HG03571 (cell line): Measurements from ENCODE around the gene RFPL2.
"Not testable (repeated sequence)": the region's sequence is repeated elsewhere in the genome, so short reads cannot be mapped to it uniquely, and the experiment has no call there.

Experiments used
- ATAC-seq: cut with Tn5 transposase; IDR thresholded peaks from one replicate; pipeline ENCODE4 v1.9.1; 2021; ENCODE audit not compliant: unreplicated experiment

The RFPL2 gene

GRCh38 chr22:32206774-32207758 is 2.2 kb upstream of the RFPL2 start:
- ATAC-seq = no peak

DNA sequence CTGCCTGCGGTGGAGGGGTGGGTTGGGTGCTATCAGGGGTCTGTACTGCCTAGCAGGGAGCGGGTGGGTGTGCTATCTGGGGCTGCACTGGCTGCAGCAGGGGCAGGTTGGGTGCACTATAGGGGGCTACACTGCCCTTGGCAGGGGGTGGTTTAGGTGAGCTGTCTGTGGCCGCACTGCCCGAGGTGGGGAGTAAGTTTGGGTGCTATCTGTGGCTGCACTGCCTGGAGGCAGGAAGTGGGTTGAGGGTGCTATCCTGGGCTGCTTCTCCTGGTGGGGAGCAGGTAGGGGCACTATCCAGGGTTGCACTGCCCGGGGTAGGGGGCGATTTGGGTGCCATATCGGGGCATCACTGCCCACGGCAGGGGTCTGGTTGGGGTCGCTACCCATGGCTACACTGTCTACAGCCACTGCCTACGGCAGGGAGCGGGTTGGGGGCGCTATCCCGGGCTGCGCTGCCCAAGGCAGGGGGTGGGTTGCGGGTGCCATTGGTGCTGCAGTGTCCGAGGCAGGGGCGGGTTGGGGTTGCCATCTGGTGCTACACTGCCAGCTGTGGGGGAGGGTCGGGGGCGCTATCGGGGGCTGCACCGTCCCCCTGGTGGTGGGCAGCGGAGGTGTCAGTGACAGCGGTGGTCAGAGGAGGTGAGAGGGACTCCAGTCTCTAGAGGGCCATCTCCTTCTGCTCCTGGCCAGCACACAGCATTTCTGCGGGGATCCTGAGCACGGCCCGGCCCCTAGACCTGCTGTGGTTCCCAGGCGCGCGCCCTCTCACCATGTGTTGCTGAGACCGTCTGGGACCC is 1.3 kb upstream of the RFPL2 start:
- no peak for ATAC-seq

DNA sequence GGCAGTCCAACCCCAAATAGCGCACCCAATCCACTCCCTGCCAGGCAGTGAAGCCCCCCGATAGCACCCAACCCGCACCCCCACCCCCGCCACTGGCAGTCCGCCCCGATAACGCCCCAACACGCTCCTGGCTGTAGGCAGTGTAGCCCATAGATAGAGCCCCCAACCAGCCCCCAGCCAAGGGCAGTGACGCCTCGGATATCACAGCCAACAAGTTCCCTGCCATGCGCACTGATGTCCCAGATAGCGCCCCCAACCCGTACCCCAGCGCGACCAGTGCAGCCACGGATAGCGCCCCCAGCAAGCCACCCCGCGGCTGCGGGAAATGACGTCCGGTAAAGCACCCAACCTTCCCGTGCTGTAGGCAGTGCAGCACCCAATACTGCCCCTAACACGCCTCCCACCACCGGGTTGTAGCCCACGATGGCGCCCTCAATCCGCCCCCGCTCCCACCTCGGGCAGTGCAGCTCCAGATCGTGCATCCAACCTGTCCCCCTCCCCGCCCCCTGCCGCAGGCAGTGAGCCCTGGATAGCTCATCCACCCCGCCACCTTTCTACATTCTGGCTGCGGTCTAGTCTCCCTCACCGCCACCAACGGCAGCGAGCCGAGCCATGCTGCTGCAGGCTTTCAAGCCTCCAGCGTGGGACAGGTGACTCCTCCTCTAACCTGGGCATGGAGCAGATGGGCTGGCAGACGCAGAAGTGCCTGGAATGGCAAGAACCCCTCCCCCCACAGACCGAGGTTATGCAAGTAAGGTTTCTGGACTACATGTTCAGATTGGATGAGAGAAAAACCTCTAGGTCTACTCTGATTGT is 625 bp downstream of the RFPL2 start:
- ATAC-seq = no peak

GRCh38 chr22:32203181-32204039 is 1.5 kb downstream of the RFPL2 start:
- no peak for ATAC-seq

DNA sequence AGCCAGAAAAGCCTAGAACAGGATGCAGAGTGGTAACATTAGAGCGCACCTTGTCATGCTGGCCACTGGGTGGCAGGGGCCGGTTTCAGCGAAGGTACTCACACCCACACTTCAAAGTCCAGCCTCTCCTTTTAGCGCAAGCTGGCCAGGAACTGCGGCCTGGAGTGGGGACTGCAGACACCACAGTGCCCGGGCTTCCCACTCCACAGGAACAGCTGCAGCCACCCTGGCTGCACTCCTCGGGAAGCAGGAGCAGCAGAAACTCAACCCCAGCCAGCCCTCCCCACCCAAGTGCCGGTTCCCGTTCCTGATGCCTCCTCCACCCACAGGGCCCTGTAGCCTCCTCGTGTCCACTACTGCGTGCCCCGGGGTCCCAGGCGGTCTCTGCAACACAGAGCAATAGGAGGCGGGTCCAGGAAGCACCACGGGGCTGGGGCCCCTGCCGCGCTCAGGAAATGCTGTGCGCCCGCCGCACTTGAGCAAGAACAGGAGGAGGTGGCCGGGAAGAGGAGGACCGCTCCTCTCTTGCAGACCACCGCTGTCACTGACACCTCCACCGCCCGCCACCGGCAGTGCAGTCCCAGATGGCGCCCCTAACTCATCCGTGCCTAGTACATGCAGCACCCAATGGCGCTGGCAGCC is 2.2 kb downstream of the RFPL2 start:
- no peak for ATAC-seq

- no peak for ATAC-seq
These were observed 2.7 kb downstream of the RFPL2 start for GRCh38 chr22:32202161-32202538.

DNA sequence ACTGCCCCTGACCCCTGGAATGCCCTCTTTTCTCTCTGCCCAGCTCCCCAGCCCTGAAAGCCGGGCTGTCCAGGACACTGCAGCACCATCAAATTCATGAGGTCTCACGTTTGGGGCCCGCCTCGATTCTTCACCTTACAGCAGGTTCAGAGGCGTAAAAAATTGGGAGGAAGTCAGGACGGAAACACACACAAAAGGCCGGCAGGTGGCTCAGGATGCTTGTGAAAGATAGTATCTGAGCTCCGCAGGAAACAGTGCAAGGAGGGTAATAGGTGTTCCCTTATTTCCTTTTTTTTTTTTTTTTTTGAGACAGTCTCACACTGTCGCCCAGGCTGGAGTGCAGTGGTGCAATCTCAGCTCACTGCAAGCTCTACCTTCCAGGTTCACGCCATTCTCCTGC is 4.1 kb downstream of the RFPL2 start:
- no peak for ATAC-seq

DNA sequence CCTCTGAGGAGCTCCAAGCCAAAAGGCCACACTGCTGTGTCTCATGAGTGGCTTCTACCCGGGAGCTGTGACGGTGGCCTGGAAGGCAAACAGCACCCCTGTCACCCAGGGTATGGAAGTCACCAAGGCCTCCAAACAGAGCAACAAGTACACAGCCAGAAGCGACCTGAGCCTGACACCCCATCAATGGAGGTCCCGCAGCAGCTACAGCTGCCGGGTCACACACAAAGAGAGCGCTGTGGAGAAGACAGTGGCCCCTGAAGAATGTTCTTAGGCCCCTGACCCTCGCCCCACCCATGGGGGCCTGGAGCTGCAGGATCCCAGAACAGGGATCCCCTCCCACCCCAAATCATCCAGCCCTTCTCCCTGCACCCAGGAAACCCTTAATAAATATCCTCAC is 4.9 kb downstream of the RFPL2 start:
- ATAC-seq = no peak

DNA sequence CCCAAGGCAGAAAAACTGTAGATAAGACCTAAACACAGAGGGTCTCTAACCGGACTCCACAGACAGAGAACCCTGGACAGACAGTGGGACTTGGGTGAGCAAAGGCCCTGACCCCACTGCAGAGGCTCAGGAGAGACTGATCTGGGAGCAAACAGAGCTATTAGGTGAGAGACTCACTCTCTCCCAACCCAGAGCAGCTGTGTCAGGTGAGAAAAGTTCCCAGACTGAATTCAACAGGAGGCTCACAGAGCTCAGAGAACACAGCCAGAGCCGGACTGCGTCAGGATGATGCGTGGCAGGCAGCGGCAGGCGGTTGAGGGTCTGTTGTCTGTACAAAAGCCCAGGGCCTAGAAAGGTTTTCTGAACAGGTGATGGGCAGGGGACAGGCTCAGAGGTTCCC is 5.5 kb downstream of the RFPL2 start:
- no peak for ATAC-seq

GRCh38 chr22:32197553-32198226 is 7.2 kb downstream of the RFPL2 start:
- ATAC-seq = not testable (repeated sequence)

DNA sequence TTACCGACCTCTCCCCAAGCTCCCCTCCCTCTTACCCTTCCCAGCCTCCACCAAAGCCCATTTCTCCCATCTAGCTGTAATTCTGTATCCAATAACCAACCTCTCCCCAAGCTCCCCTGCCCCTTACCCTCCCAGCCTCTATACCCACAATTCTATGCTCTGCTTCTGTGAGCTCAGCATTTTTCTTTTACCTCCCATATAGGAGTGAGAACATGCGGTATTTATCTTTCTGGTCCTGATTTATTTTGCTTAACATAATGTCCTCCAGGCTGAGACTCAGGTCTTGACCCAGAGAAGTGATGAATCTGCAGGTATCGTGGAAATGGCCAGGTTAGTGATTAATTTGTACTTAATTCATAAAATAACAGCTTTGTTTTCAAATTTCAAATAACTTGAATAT is 9.0 kb downstream of the RFPL2 start:
- not testable (repeated sequence) for ATAC-seq

- ATAC-seq = not testable (repeated sequence)
These were observed 11.5 kb downstream of the RFPL2 start for GRCh38 chr22:32193346-32193745.

- ATAC-seq = not testable (repeated sequence)
These were observed 13.9 kb downstream of the RFPL2 start for GRCh38 chr22:32191021-32191420.

- ATAC-seq = no peak
These were observed 19.1 kb downstream of the RFPL2 start for GRCh38 chr22:32185821-32186220.

DNA sequence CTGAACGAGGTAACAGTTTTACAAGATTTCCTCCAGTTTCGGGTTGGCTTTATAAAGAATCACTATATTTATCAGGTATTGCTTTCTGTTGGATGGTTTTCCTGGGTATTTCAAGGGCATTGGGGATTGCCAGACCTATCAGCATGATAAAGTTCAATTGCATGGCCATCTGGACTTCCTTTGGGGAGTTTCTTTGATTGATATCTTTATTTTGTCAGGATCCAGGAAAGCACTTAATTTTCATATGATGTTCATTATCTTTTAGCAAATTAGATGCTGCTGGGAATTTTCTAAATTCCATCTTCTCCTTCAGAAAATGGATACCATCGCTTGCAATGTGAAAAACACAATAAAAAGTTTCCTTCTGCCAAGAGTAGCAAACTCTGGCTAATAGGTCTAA is 21.2 kb downstream of the RFPL2 start:
- no peak for ATAC-seq

DNA sequence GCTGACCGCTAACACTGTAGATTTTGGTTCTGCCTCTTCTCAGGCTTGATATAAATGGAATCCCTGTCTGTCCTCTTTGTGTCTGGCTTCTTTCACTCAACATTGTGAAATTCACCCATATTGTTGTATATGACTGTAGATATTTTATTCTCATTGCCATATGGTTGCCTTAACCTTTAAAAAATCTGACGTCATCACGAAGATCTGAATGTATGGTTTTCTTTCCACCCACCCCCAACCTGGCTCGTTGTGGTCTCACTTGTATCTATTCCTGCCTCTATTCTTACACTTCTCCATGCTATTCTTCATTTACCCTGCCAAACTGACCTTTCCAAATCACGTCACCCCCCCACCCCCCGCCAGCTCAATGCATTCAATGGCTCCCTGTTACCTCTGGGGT is 23.8 kb downstream of the RFPL2 start:
- ATAC-seq = no peak

- no peak for ATAC-seq
These were observed 27.6 kb downstream of the RFPL2 start for GRCh38 chr22:32177221-32177765.

- no peak for ATAC-seq
These were observed 28.9 kb downstream of the RFPL2 start for GRCh38 chr22:32175683-32176644.
